Left lobe of liver (tissue), 2 donors: ENCODE results near the gene AGRN. TPM values are rescaled to one million over a fixed set of nuclear protein-coding genes. Genes with fewer than 3 reads are reported as not detected.
"Not testable (repeated sequence)": the region's sequence is repeated elsewhere in the genome, so short reads cannot be mapped to it uniquely, and the experiment has no call there.

Experiments used
- ATAC-seq: fragments of 200-7000 bp; cut with Tn5 transposase; one replicate; pipeline ENCODE4 v1.9.1; 2020; ENCODE audit warnings: mild to moderate bottlenecking, moderate library complexity
- DNase-seq: peaks from one replicate; pipeline ENCODE4 v3.0.0-alpha.2; 2020; ENCODE audit warnings: low spot score
- total RNA-seq: library from RNA; stranded (reverse); gene quantifications from one replicate; pipeline ENCODE4 v1.2.1, GENCODE V29; 2021
- donor health status: DM: no; HTN: no; CAD: no; lungs with moderate emphysema.
- donor health status: DM: no; HTN: yes; CAD: no.

The AGRN gene
- 39.3 TPM for total RNA-seq

DNA sequence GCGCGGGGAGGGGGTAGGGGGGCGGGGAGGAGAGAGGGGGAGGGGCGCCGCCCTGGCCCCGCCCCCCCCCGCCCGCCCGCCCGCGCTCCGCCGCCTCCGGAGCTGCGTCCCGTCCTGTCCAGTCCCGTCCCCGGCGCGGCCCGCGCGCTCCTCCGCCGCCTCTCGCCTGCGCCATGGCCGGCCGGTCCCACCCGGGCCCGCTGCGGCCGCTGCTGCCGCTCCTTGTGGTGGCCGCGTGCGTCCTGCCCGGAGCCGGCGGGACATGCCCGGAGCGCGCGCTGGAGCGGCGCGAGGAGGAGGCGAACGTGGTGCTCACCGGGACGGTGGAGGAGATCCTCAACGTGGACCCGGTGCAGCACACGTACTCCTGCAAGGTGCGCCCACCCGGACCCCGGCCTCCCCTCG lies at the start of gene AGRN:
Gene AGRN (plus strand): TSS at position 121 of the 405 bp plus-strand sequence. CDS start 53 bp downstream, at position 174.
- ATAC-seq (peak; percentile 56), DNase-seq (peak; percentile 79)

DNA sequence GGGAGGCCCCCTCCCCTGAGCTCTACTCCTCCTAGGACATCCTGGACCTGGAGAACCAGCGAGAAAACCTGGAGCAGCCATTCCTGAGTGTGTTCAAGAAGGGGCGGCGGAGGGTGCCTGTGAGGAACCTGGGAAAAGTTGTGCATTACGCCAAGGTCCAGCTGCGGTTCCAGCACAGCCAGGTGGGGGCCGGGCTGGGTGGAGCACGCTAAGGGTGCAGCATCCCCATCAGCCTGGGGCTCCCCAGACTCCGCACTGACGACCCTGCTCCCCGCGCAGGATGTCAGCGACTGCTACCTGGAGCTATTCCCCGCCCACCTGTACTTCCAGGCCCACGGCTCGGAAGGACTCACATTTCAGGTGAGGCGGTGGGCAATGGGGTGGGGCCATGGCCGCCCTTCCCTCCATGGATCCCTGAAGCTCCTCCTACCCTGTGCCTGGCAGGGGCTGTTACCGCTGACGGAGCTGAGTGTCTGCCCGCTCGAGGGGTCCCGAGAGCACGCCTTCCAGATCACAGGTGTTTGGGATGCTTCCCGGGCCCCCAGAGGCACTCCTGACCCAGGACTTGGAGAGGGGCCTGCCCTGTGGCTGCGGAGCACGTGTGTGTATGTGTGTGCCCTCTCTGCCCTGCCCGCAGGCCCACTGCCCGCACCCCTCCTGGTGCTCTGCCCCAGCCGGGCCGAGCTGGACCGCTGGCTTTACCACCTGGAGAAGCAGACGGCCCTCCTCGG lies 49.5 kb upstream of the AGRN start:
- ATAC-seq (no peak), DNase-seq (no peak)

DNA sequence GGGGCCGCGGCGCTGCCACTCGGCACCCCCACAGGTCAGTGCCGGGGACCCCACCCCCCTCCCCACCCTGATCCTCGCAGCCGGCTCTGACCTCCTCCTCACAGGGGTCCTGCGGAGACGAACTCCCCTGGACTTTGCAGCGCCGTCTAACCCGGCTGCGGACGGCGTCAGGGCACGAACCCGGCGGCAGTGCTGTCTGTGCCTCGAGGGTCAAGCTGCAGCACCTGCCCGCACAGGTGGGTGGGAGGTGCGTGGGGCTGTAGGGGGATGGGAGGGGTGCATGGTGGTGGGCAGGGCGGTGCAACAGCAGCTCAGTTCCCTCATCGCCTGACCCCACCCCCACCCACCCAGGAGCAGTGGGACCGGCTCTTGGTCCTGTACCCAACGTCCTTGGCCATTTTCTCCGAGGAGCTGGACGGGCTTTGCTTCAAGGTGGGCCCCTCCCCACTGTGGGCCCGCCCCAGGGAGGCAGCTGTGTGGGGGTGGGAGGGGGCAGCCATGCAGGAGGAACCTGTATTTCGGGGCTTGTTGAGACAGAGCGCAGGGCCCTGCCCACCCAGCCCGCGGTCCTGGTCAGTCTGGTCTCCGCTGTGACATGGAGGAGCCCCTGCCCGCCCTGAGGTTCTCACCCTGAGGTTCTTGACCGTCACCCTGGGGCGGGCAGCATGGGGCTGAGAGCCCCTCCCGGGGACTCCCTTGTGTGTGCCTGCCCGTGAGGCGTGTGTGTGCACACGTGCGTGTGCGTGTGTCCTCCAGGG lies 48.8 kb upstream of the AGRN start:
- ATAC-seq (no peak), DNase-seq (no peak)

DNA sequence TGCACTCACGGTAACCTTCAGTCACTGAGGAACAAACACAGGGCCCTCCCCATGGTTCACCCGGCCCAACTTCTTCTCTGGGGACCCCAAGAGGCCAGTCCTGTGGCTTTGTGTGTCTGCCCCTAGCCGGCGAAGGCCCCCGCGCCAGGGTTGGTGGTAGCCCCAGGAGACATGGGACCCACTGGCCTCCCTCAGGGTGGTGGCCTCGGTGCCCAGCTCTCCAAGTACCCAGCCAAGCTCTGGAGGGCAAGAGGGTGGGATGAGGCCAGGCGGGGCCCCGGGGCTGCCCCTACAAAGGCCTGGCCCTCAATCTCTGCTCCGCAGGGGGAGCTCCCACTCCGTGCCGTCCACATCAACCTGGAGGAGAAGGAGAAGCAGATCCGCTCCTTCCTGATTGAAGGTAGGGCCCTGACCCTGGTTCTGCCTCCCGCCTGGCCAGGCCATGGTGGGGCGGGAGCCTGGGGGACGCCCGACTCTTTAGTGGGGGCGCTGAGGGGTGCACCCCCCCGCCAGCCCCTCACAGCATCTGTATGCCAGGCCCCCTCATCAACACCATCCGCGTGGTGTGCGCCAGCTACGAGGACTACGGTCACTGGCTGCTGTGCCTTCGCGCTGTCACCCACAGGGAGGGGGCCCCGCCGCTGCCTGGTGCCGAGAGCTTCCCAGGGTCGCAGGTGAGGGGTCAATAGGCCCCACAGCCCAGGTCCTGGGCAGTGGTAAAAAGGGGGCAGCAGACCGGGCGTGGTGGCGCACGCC lies 48.0 kb upstream of the AGRN start:
- DNase-seq (no peak), ATAC-seq (no peak)

DNA sequence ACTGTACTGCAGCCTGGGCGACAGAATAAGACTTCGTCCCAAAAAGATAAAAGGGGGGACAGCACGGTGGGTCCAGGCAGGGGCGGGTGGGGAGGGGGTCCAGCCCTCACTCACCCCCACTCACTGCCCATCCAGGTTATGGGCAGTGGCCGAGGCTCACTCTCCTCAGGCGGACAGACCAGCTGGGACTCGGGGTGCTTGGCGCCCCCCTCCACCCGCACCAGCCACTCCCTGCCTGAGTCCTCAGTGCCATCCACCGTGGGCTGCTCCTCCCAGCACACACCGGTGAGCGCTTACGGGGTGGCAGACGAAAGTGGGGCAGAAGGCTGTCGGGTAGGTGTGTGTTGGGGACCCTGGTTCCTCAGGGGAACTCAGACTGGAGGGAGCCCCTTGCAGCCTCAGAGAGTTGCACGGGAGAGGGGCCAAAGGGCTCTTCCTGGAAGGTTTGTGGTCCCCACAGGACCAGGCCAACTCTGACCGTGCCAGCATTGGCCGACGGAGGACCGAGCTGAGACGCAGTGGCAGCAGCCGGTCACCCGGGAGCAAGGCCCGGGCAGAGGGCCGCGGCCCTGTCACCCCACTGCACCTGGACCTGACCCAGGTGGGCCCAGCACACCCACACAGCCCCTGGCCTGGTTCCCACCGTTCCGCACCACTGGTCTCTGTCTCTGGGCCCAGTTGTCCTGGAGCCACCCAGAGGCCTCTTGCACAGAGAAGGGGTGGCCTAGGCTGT lies 47.0 kb upstream of the AGRN start:
- DNase-seq (no peak), ATAC-seq (no peak)

DNA sequence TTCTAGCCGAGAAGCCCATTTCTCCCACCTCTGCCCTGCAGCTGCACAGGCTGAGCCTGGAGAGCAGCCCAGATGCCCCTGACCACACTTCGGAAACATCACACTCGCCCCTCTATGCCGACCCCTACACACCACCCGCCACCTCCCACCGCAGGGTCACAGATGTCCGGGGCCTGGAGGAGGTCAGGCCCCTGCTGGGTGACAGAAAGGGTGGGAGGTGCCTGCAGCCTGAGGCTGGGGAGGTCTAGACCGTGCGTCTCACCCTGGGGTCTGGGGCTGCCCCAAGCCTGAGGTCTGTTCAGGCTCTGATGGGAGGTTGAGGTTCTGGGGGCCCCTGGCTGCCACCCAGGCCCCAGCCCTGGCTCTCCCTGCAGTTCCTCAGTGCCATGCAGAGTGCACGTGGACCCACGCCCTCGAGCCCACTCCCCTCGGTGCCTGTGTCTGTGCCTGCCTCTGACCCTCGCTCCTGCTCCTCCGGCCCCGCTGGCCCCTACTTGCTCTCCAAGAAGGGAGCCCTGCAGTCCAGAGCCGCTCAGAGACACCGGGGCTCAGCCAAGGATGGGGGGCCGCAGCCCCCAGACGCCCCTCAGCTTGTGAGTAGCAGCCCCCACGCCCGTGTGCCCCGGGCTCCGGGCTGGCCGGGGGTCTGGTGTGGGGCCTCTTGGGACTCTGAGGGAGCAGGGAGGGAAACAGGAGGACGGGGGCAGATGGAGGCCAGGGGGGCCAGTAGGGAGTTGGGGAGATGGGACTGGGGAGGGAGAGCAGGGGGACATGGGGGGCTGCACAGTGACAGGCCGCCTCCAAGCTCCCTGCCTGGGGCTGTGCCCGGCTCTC lies 46.2 kb upstream of the AGRN start:
- no peak for DNase-seq
- ATAC-seq = no peak

DNA sequence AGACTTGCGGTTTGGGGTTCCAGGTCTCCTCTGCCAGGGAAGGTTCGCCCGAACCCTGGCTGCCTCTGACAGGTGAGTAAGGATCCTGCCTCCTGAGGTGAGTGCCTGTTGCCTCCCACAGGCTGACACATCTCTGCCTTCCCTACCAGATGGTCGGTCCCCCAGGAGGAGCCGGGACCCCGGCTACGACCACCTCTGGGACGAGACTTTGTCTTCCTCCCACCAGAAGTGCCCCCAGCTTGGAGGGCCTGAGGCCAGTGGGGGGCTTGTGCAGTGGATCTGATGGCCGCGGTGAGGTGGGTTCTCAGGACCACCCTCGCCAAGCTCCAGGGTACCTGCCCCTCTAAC lies 45.7 kb upstream of the AGRN start:
- no peak for ATAC-seq
- no peak for DNase-seq

DNA sequence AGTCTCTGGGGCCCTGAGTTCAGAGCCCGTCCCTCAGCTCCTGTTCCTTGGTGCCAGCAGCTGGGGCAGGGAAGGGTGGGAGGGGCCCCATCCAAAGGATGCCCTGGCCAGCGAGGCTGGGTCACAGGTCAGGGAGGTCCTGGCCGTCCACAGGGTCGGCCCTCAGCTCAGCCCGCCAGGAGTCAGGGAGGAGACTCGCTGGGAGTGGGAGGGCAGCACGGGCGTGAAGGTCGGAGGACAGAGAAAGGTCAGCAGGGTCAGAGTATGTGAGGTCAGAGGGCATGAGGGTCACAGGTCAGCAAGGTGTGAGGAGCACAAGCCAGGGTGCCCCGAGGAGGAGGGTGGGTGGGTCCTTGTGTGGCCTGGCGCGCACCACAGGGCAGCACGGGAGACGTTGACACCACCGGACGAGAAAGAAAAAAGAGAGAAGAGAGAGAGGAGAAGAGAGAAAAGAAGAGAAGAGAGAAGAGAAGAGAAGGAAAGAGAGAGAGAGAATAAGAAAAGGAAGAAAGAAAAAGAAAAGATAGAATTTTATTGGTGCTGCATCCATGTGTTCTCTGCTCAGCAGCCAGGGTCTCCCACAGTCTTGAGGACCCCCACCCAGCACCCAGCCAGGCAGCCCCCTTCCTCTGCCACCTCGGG lies 45.1 kb upstream of the AGRN start:
- no peak for DNase-seq
- no peak for ATAC-seq

DNA sequence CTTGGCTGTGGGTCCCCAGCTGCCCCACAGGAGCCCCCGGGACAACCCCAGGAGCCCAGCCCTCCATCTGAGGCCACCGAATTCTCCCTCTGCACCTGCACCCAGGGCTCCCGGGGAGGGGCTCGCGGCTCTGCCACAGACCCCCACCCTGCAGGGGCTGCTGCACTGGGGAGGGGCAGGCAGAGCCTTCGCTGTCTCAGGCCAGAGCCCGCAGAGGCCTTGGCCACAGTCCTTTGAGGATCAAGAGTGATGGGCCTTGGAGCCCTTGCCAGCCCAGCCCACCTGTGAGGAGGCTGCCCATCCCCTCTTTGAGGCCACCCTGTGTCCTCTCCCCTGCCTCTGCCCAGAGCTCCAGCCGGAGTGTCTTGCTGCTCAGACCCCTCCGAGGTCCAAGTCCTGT lies 44.6 kb upstream of the AGRN start:
- no peak for DNase-seq
- no peak for ATAC-seq

DNA sequence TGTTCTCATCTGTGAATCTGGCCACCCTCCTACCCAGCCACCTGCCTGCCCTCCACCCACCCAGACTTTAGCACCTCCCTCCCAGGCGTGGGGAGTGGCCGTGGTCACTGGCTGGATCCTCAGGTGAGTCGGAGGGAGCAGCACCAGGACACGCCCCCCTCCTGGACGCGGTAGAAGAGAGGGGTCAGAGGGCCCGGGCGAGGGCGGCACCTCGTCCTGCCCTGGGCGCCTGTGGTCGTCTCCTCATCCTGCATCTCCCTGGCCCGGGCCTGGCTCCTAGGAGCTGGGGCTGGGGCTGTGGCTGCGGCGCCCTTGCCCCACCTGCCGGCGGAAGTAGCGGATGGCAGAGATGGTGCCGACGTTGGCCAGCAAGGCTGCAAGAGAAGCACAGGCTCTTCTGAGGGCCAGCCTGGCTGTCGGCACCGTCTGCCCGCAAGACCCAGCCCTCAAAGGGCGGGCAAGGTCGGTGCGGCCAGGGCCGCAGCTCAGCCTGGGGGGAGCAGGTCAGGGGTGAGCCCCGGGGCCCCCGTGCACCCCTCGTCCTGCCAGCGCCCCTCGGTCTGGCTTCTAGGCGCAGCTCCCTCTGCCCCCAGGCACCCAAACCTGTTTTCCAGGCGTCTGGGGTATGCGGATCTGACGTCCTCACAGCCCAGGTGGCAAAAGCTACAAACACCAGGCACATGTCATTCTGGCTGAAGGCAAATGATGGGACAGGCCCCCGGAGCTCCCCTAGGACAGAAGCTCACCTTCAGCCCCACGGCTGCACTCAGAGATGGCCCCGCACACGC lies 43.8 kb upstream of the AGRN start:
- DNase-seq (no peak), ATAC-seq (peak; percentile 57)

DNA sequence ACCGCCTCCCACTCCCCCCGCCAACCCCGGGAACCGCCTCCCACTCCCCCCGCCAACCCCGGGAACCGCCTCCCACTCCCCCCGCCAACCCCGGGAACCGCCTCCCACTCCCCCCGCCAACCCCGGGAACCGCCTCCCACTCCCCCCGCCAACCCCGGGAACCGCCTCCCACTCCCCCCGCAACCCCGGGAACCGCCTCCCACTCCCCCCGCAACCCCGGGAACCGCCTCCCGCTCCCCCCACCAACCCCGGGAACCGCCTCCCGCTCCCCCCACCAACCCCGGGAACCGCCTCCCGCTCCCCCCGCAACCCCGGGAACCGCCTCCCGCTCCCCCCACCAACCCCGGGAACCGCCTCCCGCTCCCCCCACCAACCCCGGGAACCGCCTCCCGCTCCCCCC lies 43.1 kb upstream of the AGRN start:
- ATAC-seq, DNase-seq: not testable (repeated sequence)

DNA sequence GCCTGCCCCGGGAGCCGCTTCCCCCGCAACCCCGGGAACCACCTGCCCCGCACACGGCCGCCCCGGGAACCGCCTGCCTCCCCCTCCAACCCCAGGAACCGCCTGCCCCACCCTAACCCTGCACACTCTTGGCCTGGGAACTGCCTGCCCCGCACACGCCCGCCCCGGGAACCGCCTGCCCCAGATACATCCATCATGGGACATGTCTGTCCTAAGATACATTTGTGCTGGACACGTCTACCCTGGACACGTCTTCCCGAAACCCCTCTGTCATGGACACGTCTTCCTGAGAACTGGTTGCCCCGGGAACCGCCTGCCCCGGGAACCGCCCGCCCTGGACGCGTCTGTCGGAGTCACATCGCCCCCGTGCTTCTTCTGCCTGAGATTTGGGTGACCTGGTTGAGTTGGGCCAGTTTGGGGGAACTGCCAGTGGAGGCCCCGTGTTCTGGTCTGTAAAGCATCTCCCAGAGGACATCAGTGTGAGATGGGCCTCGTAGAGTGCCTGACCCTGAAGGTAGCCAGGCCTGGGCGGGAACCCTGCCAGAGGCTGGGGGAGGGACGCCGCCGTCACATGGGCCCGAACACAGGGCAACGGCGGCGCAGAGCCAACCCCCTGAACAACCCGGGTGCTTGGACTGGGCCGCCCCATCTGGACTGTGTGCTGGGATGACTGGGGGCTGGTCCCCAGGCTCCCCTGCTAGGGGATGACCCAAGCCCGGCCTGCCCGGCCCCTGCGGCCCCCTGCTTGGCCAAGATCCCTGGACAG lies 41.7 kb upstream of the AGRN start:
- ATAC-seq = no peak
- no peak for DNase-seq

DNA sequence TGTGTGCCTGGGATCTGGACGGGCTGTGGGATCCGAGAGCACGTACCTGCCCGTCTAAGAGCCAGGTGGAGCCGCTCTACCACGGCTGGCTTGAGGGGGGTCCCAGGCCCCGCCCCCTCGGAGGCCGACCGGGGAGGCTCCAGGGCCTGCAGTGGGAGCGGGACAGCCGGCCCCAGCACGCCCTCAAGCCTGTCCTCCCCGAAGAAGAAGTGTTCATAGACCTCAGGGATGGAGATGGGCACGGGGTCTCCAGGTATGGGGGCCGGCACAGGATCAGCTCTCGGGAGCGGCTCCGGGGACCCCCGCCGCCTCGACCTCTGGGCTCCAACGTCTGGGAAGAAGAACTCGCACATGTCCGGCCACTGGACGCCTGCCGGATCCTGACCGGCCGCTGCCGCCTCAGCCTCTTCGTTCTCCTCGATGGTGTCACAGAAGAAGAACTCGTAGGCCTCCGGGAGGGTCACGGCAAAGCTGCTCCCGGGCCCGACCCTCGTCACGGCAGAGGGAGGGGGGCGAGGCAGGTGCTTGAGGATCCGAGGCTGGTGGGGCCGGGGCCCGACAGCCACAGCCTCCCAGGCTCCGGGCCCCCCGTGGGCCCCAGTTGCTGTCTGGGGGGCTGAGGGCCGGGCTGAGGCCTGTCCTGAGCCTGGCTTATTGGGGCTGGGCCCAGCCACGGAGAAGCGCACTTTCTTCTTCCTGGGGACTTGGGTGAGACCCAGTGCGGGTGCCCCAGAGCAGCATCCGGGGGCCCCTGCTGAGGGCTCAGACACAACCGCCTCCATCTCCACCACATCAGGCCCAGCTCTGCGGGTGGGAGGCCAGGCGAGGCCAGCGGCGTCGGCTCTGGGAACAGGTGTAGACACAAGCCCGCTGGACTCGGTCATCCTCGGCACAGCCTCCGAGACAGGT lies 40.8 kb upstream of the AGRN start:
- DNase-seq = no peak
- no peak for ATAC-seq

DNA sequence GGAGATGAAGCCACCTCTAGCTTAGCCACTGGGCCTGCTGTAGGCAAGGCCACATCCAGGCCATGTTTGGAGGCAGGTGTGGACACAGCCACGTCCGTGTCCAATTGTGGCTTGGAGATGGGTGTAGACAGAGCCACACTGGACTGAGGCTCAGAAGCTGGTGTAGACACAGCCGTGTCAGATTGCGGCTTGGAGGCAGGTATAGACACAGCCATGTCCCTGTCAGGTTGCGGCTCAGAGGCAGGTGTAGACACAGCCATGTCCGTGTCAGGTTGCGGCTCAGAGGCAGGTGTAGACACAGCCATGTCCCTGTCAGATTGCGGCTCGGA lies 40.2 kb upstream of the AGRN start:
- no peak for ATAC-seq
- no peak for DNase-seq

DNA sequence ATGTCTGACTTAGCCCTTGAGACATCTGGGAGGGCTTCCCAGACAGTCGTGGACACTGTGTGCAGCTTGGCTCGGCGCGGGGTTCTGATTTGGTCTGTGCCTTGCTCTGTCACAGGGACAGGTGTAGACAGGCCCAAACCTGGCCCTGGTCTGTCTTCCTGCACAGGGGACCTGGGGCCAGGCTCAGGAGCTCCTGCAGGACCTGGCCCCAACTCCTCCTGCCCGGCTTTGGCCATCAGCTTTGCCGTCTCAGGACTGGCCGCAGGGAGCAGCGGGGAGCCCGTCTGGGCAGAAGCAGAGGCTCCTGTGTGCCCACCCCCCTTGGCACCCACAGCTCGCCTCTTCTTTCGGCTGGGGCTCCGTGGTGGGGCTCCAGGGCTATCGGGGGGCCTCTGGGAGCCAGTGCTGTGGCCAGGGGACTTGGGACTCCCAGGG lies 39.8 kb upstream of the AGRN start:
- ATAC-seq (no peak), DNase-seq (no peak)

DNA sequence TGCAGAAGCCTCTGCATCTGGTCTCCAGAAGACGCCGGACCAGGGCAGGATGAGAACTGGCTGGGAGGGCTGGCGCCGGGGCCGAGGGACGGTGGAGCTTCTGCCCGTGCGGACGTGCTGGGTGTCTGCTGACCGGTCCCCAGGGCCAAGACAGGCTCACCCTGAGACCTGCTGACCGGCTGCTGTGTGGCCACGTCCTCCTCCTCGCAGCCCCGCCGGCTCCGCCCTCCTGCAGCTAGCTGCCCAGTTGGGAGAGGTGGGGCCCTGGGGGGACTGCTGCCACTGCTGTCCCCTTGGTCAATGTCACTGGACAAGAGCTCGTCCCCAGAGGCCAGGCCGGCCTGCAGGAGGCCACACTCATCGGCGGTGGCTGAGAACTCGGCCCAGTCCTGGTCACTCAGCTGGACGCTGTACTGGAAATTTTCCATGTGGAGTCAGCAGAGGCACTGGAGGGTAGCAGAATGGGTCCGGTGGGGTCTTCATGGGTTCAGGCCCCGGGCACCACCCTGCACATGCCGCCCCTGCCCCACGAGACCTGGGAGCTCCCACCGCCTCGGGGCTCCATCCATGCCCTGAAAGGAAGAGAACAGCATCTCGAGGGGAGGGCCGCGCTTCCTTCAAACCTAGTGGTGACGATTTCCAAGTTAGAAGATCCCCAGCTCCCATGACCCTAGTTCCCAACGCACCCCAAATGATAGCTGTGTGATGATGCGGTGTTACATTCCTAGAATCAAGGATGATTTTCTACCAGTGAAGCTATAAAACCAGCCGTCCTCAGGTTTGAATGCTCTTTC lies 39.1 kb upstream of the AGRN start:
- ATAC-seq (peak; percentile 36), DNase-seq (no peak)
